A549 treated with RU486 at 1 μM for 4 hours (cell line): Measurements from ENCODE around the gene NRG2. TPM values are rescaled to one million over a fixed set of nuclear protein-coding genes. Genes with fewer than 3 reads are reported as not detected.

Source experiments
- total RNA-seq: library from RNA; stranded (reverse); fragments of 200-300 nt; extraction: Qiagen RNA extraction; gene quantifications from 5 replicates; pipeline ENCODE4 v1.2.3, GENCODE V29; 2022; ENCODE audit warnings: low read depth

NRG2 gene
- total RNA-seq: 1.8 to 2.8 TPM (median 2.1 TPM) in 5 replicates

GRCh38 chr5:140042643-140043507 lies at the start of gene NRG2:
NRG2 (minus strand) TSS chr5:140043299.

Other genes starting within 250 kb of the NRG2 start
- 0.05 to 0.10 TPM (median 0.06 TPM) in 3 of 5 replicates, not detected in the others for gene PSD2, start 247.5 kb downstream of the NRG2 start, total RNA-seq
- gene PURA, start 70.8 kb upstream of the NRG2 start, total RNA-seq: 4.9 to 7.6 TPM (median 5.9 TPM) in 5 replicates
- gene IGIP, start 82.6 kb upstream of the NRG2 start, total RNA-seq: 0.53 to 1.1 TPM (median 0.94 TPM) in 5 replicates
- gene CYSTM1, start 131.9 kb upstream of the NRG2 start, total RNA-seq: 151 to 227 TPM (median 171 TPM) in 5 replicates